Measurements from ENCODE around the gene GATA2.

The GATA2 gene

DNA sequence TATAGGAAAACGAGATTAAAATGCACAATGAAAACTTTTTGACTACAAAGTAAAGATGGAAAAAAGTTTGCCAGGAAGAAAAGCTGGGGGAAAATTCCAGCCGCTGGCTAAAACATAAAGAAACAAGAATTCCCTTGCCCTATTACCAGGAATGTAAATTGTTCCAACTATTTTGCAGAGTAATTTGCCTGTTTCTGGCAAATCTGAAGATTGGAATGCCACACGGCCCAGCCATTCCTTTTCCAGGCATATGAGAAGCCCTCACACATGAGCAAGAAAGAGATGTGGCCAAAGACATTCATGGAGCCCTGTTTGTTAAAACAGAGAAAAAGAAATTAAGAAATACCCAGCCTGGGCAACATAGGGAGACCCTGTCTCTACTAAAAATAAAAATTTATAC is 8.4 kb upstream of the GATA2 start:
- DNase-seq, result no peak

DNA sequence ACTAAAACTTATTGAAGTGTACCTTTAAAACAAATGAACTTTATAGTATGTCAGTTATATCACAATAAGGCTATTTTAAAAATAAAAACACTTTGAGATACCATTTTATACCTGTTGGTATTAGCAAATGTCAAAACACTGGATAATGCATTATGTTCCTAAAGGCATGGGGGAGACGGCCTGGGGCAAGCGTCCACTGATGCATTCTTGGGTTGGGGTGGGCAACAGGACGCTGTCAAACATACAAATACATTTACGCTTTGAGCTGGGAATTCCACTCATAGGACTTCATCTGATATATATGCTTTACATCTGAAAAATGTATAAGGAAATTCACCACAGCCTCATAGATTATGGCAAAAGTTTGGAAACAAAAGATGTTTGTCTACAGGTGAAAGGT is 7.6 kb upstream of the GATA2 start:
- DNase-seq, result no peak

DNA sequence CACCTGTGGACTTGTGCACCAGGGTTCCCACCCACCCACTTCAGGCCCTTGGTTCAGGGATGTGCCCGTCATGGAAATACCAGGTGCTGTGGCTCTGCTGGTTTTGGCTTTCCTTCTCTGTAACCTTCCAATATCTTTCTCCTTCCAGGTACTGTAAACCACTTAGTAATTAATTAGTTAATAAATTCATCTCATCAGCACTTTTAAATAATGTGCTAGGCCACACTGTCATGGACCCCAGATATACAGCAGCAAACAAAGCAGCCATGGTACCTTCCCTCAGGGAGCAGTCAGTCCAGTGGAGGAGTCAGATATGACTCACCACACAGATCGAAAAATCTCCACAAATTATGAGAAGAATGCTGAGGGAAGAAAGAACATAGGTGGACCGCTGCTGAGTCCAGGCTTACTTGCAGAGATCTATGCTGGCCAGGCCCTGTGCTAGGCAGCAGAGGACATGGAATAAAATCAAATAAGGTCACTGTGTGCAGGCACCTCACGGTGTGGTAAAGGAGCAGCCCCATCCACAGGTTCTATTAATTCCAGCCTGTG is 6.8 kb upstream of the GATA2 start:
- no peak for DNase-seq

DNA sequence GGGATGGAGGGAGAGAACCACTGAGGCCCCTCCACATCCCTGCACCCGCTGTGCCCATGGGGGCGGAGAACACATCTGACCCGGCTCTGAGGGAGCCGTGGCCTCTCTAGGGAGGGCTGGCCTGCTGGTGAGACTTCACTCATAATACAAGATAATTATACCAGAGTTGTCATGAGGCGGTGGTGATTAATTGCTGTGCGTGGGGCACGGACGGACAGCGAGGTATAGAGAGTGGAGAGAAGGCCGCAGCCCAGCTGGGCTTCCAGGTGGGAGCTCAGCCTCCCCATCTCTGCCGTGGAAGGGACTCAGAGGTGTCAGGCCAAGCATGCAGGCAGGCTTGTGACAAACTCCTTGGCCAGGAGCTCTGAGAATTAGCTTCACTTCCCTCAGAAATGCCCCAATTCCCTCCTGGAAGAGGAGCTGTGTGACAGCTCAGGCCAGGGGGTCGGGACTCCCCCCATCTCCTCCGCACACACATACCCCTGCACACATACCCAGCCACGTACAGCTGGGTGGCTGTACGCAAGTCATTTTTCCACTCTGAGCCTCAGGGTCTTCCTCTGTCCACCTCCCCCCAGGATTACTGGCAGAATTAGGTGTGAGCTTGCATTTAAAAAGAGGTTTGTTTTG is 6.0 kb upstream of the GATA2 start:
- no peak for DNase-seq

DNA sequence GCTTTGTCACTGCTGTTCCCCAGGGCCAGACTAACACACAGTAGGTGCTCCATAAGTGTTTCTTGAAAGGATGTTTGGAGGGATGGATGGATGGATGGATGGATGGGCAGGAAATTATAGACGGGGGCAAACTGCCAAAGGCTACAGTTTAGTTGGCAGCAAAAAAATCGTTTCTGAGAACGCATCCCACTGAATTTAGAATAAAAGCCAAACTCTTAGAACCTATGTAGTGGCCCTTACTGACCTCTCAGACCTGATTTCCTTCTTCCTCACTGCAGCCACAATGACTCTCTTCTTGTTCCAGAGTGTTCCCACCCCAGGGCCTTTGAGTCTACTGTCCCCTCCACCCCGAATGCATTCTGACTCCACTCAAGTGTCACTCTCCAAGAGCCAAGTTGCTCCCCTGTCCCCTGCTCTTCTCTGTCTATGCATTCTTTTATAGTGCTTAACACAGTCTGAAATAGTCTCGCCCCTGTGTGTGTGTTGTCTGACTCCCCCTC is 5.2 kb upstream of the GATA2 start:
- DNase-seq, result no peak

DNA sequence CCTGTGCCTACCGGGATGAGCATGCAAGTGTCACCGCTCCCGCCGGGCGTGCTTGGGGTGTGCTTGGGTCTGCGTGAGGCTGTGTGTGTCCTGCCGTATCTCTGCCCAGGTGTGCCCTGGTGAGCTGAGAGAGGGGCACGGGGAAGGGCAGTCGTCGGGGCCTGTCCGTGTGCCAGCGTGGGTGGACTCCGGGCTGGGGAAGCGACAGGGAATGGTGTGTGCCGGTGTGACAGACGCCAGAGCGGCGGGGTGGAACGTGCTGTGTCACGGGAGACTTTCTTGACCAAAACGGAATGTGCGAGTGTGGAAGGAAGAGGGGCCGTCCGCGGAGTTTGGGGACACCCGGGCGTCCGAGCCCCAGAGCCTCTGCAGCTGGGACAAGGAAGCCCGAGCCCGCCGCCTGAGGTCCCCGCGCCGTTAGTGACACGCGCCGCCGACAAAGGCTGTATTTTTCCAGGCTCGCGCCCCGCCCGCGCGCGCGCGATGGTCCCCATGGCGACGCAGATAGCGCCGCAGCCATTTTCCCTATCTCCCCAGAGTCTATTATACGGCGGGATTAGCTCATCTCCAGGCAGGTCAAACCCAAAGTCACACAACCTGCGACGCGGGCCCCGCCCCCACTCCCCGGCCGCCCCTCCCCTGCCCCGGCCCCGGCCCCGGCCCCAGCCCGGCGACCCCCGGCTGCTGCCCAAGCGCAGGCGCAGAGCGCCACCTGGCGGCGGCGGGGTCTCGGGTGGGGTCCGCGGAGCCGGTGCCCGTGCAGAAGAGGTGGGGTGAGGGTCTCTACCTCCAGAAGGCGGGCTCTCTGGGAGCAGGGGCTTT is 4.5 kb upstream of the GATA2 start:
- DNase-seq, result peak; percentile 84

DNA sequence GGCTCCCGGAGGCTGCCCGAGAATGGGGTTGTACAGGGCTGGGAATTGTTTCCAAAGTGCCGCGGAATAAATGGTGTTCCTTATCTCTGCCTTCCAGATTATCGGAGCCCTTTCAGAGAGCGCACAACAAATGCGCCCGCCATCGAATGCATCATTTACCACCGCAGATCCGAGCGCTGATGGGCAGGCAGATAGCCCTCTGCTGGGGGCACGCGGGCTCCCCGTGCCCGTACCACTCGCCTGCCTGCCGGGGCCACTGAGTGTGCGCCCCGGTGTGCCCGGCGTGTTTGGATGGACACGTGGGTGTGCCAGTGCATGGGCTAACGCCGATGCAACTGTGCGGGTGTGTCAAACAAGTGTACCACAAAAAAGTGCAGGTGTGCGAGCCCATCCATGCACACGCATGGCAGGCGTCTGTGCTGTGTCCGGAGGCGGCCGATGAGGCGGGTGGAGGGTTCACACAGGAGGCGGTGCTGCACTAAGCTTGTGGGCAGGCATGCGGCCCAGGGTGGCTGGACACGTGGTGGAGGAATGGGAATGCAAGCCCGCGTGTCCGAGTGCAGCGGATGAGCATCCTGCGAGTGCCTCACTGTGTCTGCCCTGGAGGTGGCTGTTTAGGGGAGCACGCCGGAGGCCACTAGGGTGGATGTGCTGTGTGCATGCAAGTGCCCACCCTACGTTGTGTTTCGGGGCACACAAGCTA is 3.8 kb upstream of the GATA2 start:
- no peak for DNase-seq

DNA sequence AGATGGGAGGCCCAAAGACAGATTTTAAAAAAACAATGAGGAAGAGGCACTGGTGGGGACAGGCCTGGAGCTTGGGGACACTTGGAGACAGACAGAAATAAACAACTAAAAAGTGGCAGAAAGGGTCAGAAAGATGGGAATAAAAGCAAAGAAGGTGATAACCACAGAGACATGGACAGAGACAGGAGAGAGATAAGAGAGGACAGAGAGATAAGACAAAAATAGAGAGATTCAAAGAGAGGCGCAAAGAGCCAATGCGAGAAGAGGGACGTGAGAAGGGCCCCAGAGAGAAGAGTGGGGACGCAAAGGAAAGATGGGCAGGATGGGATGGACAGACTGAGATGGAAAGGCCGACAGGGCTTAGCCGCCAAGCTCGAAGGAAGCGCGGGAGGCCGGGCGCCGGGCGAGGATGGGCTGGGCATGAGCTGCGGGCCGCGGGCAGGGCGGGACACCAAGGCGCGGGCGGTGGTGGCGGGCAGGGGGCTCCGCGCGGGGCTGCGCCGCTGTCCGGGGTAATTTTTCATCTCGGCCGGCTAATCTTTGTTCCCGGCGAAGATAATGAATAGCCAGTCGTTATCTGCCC is 3.1 kb upstream of the GATA2 start:
- DNase-seq, result peak; percentile 39

DNA sequence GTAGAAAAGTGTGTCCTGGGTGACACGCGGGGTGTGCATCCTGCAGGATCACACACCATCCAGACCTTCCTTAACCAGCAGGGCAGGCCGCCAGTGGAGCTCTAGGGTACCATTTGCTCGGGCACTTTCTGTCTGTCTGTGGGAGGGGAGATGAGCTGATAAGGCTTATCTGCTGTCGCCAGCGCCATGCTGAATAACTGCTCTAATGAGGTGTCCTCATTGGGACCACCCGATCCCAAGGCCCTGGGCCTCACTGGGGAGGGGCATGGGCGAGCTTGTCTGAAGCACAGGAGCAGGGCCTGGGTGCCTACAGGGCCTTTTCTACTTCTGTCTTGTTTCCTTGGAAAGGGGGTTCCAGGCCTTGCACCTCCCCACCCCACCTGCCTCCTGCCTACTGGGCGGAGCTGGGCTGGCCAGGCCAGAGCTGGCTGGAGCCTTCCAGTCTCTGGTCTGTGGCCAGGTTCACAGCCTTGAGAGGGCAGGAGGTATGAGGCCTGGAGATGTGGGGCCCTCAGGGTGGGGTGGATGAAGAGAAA is 2.5 kb upstream of the GATA2 start:
- DNase-seq, result peak; percentile 44

DNA sequence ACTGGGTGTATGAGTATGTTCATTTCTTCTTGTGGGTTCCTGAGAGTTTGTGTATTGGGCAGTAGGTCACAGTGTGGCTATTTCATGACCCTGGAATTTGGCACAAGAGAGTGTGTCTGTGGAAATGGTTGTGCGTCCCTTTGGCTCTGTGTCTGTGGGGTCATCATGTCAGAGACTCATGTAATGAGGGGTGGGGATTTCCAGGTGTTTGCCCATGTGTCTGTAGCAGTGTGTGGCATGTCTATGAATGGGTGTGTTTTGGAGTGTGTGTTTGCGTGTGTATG is 1.3 kb upstream of the GATA2 start:
- peak; percentile 23 for DNase-seq

DNA sequence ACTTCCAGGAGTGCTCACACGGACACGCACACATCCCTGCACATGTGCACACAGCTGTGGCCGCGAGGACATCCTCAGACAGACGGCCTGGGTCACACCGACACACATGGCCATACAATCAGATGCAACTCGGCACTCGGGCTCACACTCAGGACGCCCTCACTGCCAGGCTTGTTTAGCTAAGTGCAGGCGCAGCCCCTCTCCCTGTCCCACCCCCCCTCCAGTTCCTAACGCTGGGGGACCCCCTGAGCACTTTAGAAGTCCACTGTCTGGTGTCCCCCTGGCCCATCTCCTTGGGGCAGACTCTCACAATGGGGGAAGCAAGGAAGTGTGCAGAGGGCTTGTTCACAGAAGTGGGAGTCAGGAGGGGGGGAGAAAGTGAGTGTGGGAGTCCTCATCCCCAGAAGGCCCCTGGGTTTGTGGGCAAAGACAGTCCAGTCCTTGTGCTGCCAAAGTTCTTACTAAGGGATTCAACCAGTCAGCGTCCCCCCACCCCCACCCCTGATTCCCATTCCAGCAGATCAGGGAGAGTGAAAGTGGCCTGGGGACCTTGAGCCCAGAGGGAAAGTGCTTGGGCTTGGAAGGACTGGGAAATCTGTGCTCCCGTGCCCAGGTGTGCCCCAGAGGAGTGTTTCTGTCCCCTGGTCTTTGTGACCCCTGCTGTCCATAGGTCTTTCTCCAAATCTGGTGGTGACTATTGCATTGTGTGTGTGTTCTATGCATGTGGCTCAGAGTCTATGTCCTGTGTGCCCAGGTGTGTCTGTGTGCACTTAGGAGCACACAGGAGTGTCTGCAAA is 767 bp upstream of the GATA2 start:
- peak; percentile 48 for DNase-seq

DNA sequence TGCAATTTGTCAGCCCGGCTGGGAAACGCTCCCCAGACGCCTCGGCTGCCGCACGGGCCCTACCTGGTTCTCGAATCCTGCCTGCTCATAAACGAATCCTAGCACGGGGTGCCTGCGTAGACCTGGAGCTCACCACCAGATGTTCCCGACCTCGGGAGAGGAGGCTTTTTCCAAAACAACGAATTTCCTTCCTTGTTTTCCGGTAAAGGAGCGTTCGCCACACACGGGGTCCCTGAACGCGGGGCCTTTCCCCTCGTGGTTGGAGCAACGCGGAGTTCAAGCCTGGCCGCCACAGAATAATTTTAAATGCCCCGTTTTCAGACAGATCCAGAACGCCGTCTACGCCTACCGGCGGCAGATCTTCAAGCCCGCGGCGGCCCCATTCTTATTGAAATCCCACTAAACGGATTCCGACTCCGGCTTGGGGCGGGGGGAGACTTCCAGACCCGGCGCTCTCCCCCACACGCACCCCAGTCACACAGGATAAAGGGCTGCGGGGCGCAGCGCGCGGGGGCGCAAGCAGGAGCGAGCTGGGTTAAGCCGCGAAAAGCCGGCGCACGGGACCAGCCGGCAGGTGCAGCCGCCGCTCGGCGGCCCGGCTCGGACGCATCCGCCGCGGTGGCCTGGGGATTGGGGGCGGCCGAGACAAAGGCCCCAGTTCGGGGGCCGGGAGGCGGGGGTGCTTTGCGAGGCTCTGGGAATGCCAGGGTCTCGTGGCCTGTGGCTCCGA is 895 bp downstream of the GATA2 start:
- peak; percentile 80 for DNase-seq

DNA sequence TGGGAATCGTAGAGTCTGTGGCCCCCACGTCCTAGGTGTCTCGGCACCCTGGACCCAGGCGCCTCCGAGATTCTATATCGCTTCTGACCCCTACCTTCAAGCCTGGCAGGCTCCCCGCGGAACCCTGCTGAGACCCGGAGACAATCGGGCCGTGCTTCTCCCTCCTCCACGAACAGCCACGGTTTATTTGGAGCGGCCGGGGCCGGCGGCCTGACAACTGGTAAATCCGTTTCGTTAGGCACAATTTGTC is 1.4 kb downstream of the GATA2 start:
- DNase-seq, result no peak

DNA sequence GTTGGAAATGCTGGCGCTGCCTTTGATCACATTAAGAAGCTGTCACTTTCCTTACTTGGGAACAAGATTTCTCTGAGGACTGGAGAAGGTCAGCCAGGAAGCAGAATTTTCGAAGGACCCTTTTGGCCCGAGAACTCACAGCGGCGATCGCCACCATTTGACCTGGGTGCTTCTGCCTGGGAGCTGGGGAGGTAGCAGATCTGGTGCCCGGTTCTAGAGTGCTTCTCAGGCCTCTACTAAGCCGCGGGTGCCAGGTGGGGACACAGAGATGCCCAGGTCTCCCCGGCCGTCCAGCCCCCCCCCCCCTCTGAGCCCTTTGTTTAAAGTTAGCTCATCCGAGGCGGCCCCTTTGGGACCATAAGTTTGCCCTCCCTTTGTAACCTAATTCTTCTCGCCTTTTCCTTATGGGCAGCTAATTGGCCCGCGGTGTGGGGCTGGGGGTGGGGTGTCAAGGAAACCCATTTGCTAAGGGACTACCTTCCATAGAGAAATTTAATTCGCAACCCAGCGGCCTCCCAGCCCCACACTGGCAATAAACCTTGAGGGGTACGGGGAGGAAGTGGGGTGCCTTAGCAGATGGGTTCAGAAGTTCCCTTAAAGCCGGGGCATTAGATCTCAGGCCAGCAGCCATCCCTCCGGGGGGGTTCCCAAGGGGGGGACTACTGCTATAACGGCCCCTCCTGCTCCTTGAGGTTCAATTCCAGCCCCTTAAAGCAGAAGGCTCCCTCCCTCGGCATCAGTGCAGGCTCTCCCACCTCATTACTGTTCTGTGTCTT is 1.9 kb downstream of the GATA2 start:
- DNase-seq, result peak; percentile 63

DNA sequence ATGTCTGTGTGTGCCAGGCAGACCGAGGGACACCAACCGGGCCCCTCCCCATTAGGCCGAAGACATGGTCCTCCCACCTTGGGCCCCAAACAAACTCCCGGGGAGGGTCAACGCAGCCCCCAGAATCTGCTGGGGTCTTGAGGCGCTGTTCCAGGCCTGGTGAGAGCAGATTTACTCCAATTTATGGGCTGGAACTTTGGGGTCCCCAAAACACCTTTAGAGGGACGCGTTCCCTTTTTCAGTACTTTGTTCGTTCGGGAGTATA is 2.4 kb downstream of the GATA2 start:
- no peak for DNase-seq

DNA sequence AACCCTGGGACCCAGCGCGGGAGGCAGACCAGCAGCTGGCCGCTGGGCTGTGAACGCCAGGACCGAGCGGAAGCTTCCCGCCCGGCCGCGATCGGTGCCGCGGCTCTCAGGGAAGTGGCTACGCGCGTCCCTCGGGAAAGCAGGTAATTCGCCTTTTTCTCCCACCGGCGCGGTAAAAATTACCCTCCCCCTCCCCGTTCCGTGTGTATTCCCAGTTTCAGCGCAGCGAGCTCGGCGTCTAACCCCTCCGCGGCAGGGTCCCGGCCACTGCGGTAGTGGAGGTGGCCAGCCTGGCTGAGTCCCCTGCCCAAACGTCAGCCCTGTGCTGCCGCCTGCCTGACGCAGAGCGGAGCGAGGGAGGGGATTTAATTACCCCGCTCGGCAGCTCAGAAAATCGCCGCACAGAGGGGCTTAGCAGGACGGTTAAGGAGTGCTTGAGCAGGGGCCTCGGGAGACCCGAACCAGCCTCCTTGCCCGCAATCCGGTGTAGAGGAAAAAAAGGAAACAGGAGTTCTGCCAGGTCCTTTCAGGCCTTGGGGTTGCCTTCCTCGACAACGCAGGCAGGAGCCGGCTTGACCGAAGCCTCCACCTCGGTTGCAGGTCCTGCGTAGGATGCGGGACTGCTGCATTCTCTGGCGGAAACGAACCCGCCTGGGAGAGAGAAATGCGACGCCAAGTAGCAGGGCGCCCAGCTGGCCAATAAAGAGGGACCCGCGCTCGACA is 2.9 kb downstream of the GATA2 start:
- peak; percentile 68 for DNase-seq

DNA sequence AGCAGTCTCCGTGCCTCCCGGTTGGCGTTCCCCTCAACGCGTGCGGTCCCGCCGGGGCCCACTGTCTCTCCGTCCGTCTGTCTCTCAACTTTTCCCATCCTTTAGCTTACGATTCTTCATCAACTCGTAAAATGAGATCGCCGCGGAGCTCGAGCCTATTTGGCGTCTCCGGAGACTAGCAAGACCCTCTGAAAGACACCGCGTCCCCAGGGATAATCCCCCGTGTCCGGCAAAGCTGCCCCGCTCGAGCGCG is 3.4 kb downstream of the GATA2 start:
- DNase-seq, result no peak

DNA sequence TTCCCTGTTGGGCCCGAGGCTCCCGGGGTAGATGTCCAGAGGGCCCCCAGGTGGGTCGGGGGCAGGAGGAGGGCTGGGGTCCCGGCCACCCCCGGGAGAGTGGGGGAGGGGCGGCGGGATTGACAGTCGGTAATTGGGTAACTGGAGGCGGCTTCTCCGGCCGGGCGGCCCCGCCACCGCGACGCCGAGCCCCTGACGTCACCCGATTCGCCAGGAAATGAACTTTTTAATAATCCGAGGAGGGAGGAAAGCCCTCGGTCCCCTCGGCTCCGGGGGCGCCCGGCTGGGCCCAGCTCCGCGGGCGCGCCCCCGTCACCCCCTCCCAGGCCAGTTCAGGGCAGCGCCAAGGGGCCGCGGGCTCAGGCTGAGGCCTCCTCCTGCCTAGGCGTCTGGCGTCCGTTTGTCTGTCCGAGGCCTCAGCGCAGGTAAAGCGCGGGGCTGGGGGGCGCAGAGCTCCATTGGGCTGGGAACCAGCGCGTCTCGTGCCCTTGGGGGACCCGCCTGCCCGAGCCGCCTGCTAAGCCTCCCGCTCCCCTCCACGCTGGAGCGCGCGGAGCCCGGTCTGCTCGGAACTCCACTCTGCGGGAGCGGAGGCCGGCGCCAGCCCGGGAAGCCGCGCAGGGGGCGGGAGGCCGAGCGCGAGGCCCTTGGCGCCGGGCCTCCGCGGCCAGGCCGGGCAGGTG is 3.9 kb downstream of the GATA2 start:
- peak; percentile 43 for DNase-seq

DNA sequence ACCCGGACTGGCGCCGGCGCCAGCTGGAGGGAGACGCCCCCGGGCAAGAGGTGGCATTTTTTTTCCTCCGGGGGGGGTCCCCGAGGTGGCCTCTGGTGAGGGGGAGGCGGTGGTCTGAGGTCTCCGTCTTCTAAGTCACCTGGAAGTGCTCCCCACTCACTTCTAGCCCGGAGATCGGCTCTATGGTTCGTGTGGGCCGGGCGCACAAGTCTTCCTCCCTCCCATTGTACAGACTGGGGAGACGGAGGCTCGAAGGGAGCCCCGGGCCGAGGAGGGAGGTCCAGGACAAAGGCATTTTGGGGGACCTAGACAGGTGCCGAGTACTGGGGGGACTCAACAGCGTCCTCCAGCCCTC is 4.4 kb downstream of the GATA2 start:
- DNase-seq, result no peak
